GM18505 (cell line): ENCODE data around the gene EVL.

Experiments used
- ATAC-seq: cut with Tn5 transposase; IDR thresholded peaks from one replicate; pipeline ENCODE4 v1.9.1; 2021; ENCODE audit not compliant: unreplicated experiment
- POLR2A ChIP-seq: IDR thresholded peaks from 4 replicates; pipeline ENCODE4 v1.6.1; 2011; ENCODE audit warnings: borderline replicate concordance; ENCODE audit not compliant: insufficient read depth, insufficient read length; ENCODE audit errors: extremely low read depth

The EVL gene

GRCh38 chr14:100144996-100145646 lies 79.9 kb downstream of the EVL start:
- no peak for ATAC-seq

GRCh38 chr14:100145682-100146464 lies 80.7 kb downstream of the EVL start:
- ATAC-seq, result no peak
- no peak for TF ChIP-seq POLR2A

More at GRCh38 chr14:100144996-100145646, 79.9 kb downstream of the EVL start:
- TF ChIP-seq POLR2A, result no peak

GRCh38 chr14:100146531-100147091 lies 81.4 kb downstream of the EVL start:
- no peak for ATAC-seq
- no peak for TF ChIP-seq POLR2A

GRCh38 chr14:100147181-100147631 lies 82.0 kb downstream of the EVL start:
- ATAC-seq, result no peak
- TF ChIP-seq POLR2A, result peak; percentile 22

- no peak for ATAC-seq
Measured at GRCh38 chr14:100147691-100148464, 82.7 kb downstream of the EVL start.

GRCh38 chr14:100148837-100149731 lies 83.9 kb downstream of the EVL start:
- no peak for ATAC-seq
- no peak for TF ChIP-seq POLR2A

More at GRCh38 chr14:100147691-100148464, 82.7 kb downstream of the EVL start:
- TF ChIP-seq POLR2A, result peak; percentile 33

GRCh38 chr14:100149851-100150611 lies 84.8 kb downstream of the EVL start:
- no peak for TF ChIP-seq POLR2A
- no peak for ATAC-seq

- ATAC-seq, result no peak
- no peak for TF ChIP-seq POLR2A
Measured at GRCh38 chr14:100150932-100151587, 85.8 kb downstream of the EVL start.

GRCh38 chr14:100152091-100152490 lies 86.9 kb downstream of the EVL start:
- no peak for ATAC-seq
- no peak for TF ChIP-seq POLR2A

GRCh38 chr14:100153560-100153959 lies 88.3 kb downstream of the EVL start:
- no peak for TF ChIP-seq POLR2A
- no peak for ATAC-seq

GRCh38 chr14:100155049-100155621 lies 89.9 kb downstream of the EVL start:
- no peak for TF ChIP-seq POLR2A
- ATAC-seq, result no peak
